Mesenteric fat pad (tissue), 1 donor: Measurements from ENCODE around the gene RBM22. TPM values are rescaled to one million over a fixed set of nuclear protein-coding genes. Genes with fewer than 3 reads are reported as not detected.

Experiments
- DNase-seq: peaks from one replicate; pipeline ENCODE4 v3.0.0-alpha.2; 2020; ENCODE audit warnings: low spot score
- total RNA-seq: library from RNA; stranded (reverse); fragmentation: NEBNext Ultra II Directional; extraction: Animal tissue kit (Norgen Biotek cat#: 25700); gene quantifications from one replicate; pipeline ENCODE4 v1.2.1, GENCODE V29; 2021
- donor health status: DM: yes; HTN: yes; CAD: no.

Gene RBM22
- total RNA-seq, 1 donor from 2014 or later, result 44.1 TPM

DNA sequence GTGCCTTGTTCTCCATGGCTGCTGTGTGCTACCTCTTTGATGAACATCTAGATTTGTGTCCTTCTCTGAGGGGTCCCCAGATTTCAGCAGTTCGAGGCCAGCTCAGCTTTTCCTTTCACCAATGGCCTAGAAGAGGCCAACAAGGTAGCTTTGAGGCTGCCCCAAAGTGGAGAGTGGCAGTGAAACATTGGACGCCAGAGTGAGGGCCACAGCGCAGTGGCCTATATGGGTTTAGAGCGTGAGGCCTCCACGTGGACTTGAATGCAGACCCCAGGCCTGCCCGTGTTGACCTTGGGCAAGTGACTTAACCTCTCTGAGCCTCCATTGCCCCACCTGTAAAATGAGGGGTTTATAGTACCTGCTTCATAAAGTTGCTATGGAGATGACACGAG lies 28.0 kb downstream of the RBM22 start:
- no peak for DNase-seq

DNA sequence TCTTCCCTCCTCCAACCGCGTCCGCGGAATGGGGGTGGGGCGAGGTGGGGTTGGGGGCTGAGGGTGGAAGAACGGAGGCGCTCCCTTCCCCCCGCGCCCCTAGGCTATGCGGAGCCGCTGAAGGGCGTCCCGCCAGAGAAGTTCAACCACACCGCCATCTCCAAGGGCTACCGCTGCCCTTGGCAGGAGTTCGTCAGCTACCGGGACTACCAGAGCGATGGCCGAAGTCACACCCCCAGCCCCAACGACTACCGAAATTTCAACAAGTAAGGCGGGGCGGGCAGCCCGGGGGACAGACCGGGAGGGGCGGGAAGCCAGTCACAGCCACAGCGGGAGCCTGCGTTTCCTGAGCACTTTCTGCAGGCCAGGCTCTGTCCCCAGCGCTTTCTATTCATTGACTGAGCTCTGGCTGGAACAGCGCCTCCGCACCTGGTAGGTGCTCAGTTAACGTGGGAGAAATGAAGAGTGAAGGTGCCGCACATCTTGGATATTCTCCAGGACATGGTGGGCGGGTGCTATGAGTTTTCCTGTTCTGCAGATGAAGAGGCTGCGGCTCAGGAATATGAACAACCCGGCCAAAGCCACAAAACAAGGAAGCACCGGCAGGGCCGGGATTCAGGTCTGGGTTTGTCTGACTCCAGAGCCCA lies 28.5 kb downstream of the RBM22 start:
- no peak for DNase-seq

DNA sequence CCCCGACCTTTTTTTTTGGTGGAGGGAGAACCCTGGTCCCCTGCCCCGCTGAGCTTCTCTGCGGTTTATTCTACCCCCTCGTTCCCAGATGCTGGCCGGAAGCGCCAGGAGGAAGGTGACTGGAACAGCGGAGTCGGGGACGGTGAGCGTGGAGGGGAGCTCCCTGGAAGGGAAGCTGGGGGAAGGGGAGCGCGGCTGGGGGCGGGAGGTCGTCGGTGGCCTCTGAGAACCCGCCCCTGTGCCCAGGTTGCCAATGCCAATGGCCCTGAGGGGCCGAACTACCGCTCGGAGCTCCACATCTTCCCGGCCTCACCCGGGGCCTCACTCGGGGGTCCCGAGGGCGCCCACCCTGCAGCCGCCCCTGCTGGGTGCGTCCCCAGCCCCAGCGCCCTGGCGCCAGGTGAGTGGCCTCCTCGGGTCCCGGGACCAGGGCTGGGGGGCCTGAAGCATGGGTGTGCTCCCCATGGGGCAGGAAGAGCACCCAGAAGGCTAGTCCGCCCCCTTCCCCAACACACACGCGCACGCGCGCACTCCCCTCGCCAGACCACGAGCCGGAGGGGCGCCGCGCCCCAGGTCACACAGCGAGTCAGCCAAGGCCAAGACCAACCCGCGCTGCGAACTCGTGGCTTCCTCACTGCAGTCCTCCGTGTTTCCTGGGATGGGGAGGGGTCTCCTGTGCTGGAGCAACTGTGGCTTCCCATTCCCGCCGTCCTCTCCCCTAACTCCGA lies 29.2 kb downstream of the RBM22 start:
- DNase-seq, result no peak

DNA sequence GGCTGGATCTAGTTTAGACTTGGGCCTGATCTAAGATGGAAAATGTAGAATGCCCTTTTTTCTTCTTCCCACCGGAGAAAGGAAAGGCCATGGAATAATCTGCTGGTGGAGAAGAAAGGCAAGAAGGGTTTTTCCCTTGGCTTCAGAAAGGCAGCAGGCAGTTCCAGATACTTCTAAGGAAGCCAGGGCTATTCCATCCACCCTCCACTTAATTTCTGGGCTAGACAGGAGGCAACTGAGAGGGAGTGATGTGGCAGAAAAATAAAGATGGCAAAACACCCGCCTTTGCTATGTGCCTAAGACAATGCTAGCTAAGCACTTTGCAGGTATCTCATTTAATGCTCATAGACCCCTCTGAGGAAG lies 29.9 kb downstream of the RBM22 start:
- no peak for DNase-seq

DNA sequence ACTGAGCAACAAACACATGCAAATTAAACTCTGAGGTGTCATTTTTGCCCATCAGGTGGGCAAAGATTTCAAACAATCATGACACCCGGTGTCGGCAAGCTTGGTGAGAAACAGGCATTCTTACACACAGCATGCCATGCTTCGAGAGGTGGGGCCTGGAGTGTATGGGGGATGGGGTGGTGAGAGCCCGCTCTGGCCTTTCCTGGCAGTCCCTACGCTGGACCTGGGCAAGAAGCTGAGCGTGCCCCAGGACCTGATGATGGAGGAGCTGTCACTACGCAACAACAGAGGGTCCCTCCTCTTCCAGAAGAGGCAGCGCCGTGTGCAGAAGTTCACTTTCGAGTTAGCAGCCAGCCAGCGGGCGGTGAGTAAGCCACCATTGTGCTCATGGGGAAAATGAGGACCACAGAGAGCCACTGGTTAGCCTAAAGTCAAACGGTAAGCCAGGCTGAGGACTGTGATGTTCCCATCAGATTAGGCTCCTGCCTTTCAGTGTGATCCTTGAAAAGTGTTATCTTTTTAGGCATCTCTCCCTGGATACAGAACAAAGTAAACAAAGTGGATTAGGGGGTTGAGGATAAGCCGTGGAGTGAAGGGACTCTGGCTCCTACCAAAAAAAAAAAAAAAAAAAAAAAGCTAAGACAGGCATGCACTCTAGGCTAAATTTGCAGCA lies 30.5 kb downstream of the RBM22 start:
- DNase-seq, result no peak

DNA sequence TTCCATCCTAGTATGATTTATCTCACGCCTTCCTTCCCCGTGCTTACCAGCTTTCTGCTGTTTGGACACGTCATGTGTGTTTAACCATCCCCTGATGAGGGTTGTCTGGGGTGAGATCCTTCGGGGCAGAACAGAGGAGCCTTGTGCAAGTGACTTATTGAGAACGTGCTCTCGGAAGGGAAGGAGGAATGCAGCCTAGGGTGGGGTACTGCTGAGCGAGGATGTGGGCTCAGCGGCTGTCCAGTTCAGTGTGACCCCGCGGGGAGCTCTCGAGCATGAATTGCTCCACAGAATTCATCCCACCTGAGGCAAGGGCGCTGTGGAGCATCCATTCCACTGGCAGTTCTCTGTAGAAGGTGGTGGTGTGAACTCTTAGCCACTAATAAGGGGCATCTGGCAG lies 35.8 kb downstream of the RBM22 start:
- DNase-seq, result peak; percentile 39

DNA sequence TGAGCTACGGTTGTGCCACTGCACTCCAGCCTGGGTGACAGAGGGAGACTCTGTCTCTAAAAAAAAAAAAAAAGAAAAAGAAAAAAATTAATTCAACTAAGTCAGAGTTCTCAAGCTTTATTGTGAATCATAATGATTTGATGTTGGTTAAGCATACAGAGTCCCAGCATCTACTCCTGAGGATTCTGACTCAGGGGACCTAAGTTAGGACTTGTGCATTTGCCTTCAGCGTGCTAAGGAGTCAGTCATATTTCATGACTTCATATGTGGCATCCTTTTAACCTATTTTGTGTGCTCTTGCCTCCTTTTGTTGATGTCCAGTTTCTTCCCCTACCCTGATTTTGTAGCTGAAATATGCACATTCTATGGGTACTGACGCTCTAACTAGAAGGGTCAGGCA lies 36.9 kb downstream of the RBM22 start:
- no peak for DNase-seq

DNA sequence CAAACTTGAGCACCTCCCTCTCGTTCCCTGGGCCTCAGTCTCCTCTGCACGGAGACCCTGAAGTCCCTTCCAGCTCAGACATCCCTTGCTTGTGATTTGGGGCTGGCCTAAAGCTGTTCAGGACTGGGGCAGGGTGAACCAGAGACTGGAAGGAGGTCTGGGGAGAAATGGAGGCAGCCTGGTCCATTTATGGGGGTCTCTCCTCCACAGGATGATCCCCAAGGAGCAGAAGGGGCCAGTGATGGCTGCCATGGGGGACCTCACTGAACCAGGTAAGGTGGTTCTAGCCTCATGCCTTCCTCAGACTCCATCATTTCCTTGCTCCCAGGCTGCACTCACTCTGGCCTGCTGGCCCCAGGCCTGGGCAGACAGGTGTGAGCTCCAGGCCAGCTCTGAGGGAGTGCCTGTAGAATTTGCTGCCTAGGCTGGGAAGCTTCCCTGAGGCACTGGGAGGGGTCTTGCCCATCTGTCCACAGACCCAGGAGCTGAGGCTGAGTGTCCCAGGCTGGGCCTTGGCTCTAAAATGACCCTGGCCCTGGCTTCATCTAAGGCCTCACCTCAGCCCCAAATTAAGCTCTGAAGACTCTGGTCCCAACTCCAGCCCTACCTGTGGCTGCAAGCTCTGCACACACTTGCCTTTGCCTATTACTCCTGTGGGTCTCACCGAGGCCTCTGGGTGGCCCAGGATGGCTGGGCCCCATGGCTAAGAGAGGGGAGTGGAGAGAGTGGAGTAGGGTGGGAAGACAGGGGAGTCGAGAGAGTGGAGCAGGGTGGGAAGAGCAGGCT lies 37.9 kb downstream of the RBM22 start:
- peak; percentile 69 for DNase-seq

DNA sequence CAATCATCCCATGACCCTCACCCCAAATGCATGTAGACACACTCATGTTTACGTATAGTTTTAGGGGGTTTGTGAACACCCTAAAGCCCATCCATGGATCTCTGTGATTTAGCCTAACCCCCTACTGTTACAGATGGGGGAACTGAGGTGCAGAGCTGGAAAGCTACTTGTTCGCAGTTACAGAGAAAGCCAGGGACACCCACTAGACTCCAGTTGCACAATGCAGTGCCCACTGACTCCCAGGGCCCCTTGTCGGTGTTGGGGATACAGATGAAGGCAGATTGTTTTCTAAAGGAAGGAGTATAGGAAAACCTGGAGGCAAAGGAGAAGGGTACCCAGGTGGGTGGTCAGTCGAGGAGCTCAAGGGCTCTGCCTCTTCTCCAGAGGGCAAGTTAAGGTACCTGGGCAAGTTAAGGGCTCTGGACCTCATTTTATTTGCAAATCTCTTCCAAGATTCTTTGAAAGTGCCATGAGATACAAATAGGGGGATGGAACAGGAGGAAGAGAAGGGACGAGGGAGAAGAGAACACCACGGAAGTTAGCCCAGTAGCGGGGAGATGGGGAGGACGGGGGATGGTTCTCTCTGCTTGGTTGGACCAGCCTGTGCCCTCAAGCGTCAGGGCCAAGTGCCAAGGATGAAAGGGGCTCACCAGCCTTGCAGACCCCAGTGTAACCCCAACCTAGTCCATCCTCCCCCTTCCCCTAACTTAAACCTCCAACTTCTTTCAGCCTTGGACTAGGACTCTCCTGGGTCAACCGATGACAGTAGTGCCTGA lies 38.9 kb downstream of the RBM22 start:
- DNase-seq, result peak; percentile 51

DNA sequence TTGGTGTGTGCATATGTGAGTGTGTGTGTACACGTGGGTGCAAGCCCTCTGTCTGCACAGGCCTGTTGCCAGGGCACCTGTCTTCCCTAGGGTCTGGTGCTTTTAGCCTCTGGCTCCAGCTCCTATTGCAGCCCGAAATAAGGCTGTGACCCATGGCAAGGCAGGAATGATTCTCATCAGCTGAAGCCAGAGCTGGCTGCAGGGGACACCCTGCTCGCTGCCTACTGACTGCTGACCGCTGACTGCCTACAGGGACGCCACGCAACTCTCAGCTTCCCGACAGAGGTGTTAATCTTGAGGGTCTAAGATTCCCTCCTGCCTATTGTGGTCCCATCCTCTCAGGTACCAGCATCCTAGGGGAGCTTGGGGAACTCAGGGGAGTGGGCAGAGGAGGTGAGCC lies 39.8 kb downstream of the RBM22 start, which contains the start of gene MYOZ3:
MYOZ3 (plus strand) TSS at position 166 of the 400 bp plus-strand sequence. CDS start 1,691 bp downstream, outside the sequence.
- peak; percentile 74 for DNase-seq

DNA sequence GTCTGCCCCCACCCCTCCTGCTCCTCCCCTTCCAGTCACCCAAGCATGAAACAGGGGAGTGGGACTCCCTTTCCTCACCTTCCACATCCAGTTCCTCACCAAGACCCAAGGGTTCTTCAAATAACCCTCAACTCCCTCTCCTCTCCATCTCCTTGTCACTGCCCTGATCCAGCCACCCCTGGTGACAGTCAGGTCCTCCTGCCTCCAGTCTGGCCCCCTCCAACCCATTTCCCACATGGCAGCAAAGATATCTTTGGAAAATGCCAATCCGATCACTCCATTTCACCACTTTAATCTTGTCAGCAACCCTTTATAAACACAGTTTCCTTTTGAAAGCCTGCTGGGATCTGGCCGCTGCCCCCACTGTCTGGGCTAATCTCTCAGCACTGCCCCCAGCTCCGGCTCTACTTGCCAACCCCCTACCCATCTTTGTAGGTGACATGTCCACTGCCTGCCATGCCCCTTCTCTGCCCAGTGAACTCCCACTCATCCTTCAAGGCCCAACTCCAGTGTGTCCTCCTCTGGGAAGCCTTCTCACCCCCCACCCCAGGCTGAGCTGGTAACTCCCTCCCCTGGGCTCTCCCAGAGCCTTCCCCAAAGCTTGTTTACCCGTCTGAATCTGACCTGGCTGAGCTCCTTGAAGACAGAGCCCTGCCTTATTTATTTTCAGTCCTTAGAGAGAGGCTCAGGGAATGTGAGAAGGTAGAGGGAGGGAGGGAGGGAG lies 40.6 kb downstream of the RBM22 start:
- DNase-seq, result peak; percentile 45

DNA sequence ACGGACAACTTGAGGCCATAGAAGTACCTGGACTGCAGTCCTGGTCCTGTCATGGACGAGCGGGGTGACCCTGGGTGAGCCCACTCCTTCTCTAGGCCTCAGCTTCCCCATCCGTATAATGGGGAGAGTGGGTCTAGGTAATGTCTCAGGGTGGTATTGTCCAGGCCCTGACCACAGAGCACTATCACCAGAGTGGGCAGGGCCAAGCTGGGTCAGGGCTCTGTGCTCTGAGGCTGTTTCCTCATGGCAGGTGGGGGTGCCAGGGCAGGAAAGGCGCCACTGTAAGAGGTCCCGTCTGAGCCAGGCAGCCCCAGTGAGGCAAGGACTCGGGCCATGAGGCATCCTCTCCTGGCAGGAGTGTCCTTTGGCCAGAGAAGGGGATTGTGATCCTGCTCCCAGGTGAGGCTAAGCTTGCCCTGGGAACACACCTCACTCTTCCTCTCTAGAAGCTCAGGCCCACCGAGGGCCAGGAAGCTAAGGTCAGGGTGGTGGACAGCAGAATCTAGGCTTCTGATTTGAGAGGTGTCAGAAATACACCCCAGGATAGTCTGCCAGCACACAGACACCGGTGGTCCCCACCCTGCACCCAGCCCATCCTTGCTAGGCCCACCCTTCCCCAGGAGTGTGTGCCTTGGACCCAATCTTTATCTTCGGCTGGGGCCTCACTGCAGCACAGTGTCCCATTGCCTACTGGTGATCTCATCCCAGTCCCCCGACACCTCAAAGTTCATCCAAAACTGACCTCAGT lies 41.3 kb downstream of the RBM22 start:
- DNase-seq, result peak; percentile 72

DNA sequence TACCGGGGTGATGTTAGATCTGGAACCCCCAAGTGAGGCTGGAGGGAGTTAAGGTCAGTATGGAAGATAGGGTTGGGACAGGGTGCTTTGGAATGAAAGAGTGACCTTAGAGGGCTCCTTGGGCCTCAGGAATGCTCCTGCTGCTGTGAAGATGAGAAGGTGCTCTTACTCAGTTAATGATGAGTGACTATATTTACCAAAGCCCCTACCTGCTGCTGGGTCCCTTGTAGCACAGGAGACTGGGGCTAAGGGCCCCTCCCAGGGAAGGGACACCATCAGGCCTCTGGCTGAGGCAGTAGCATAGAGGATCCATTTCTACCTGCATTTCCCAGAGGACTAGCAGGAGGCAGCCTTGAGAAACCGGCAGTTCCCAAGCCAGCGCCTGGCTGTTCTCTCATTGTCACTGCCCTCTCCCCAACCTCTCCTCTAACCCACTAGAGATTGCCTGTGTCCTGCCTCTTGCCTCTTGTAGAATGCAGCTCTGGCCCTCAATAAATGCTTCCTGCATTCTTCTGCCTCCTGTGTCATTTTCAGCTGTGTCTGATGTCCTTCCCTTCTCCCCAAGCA lies 42.1 kb downstream of the RBM22 start:
- DNase-seq, result peak; percentile 69

DNA sequence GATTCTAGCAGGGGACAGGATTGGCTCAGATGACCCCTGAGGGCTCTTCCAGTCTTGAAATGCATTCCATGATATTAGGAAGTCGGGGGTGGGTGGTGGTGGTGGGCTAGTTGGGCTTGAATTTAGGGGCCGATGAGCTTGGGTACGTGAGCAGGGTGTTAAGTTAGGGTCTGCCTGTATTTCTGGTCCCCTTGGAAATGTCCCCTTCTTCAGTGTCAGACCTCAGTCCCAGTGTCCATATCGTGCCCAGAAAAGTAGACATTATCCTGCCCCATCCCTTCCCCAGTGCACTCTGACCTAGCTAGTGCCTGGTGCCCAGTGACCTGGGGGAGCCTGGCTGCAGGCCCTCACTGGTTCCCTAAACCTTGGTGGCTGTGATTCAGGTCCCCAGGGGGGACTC lies 42.7 kb downstream of the RBM22 start:
- DNase-seq, result peak; percentile 49

DNA sequence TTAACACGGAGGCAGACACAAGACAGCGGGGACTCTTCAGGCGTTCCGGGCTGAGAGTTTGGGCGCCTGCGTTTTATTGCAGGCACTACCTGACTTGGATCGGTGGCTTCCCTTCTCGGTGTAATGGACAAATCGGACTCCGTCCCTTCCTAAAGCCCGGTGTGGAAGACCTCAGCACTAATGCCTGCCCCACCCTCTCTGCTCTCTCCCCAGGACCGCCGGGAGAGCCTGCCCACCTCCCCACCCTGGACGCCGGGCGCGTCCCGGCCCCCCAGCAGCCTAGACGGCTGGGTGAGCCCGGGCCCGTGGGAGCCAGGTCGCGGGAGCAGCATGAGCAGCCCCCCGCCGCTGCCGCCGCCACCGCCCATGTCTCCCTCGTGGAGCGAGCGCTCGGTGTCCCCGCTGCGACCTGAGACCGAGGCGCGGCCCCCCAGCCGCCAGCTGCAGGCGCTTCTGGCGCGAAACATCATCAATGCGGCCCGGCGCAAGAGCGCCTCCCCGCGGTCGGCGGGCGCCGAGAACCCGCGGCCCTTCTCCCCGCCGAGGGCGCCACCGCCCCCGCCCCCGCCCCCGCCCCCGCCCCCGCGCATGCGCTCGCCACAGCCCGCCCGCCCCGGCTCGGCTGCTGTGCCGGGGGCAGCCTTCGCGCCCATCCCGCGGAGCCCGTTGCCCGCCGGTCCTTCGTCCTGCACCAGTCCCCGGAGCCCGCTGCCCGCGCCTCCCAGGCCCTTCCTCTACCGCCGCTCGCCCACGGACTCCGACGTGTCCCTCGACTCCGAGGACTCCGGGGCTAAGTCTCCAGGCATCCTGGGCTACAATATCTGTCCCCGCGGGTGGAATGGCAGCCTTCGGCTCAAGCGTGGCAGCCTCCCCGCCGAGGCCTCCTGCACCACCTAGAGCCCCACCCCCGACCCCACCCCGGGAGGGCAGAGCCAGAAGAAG lies 44.4 kb downstream of the RBM22 start:
- DNase-seq, result no peak

DNA sequence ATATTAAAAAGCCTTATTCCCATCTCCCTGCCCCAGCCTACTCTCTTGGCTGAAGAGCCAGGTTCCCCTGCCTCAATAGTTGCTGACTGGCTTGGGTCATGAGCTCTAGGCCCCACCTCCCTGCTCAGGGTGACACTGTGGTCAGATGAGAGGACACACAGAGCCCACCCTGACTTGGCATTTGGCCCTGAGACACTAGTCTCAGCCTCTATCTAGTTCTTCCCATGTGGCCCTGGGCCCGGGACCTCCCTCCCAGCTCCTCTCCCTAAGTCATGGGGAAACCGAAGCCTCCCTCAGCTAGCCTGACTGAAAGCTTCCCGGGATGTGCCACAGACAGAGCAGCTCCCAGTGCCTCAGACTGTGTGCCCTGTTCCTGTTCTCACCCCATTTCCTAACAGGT lies 45.6 kb downstream of the RBM22 start:
- no peak for DNase-seq

DNA sequence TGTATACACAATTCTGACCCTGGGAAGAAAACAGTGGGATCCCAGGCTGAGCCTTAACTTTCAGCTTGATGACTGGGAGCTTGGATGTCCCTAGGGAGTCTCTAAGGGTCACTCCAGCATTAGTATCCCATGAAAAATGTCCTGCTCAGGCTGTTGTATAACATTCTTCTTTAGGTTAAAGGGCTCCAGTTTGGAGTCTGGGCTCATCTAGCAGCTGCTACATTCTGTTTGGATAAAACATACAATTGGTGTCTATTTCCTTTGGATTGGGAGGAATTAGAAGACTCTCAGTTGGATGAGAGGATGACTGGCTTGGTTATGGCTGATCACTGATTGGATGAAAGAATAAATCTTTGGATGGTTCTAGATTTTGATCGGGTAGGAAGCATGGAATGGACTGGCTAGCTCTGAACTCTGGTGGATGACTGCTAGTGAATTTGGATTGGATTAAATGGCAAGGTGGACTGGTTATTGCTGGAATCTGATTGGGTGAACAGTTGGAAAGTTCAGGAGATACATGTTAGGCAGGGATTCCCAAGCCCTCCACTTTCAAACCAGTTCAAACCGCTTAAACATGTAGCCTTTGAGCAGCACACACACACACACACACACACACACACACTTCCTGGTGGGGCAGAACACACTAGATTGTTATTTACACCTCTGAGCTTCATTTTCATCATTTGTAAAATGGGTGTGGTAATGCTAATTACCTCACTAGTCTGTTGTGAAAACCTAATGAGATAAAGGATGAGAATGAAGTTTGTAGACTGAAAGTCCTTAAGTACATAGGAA lies 46.9 kb downstream of the RBM22 start:
- DNase-seq, result no peak
